Measurements from ENCODE around the gene IGFALS.

Gene IGFALS

DNA sequence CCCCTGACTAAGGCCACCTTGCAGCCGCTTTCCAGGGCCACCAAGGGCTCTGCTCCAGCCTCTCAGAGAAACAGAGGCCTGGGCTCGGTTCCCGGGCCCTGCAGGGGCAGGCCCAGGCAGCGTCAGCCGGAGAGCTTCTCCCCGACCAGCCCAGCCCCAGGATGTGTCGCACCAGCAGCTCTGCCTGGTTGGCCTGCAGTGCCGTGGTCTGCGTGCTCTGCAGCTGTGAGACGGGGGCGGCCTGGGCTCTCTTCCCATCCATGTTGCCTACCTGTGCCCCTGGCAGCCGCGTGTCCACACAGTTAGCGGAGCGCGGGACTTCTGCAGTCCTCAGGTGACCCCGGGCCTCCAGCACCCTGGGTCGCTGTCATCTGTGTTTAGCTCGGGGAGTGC lies 4.8 kb downstream of the IGFALS start:
- TF ChIP-seq, protein P1, sequence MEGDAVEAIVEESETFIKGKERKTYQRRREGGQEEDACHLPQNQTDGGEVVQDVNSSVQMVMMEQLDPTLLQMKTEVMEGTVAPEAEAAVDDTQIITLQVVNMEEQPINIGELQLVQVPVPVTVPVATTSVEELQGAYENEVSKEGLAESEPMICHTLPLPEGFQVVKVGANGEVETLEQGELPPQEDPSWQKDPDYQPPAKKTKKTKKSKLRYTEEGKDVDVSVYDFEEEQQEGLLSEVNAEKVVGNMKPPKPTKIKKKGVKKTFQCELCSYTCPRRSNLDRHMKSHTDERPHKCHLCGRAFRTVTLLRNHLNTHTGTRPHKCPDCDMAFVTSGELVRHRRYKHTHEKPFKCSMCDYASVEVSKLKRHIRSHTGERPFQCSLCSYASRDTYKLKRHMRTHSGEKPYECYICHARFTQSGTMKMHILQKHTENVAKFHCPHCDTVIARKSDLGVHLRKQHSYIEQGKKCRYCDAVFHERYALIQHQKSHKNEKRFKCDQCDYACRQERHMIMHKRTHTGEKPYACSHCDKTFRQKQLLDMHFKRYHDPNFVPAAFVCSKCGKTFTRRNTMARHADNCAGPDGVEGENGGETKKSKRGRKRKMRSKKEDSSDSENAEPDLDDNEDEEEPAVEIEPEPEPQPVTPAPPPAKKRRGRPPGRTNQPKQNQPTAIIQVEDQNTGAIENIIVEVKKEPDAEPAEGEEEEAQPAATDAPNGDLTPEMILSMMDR (IDR thresholded peaks at IDR 0.05; ENCODE audit: low read depth, low read length): no peak
- no peak for DNase-seq (ENCODE audit: extremely low read depth, low read depth)

DNA sequence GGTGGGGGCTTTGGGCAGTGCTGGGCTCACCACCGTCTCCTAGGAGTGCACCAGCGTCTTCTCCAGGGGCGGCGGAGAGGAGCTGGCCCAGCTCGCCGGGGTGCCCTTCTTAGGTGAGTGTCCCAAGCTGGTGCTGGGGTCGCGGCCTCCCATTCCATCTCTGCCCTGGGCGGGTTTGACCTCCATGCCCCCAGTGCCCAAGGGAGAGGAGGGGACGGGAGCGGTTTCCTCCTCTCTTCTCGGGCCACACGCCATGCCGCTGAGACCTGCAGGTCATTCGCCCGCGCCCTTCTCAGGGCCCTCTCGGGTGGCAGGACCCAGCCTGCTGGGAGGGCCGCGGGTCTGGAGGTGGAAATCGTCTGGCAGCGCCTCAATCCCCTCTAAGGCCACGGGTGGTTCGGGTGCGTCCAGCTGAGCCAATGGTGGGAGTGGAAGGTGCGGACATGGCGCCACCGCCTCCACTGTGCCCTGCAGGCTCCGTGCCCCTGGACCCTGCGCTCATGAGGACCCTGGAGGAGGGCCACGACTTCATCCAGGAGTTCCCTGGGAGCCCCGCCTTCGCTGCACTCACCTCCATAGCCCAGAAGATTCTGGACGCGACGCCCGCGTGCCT lies 5.3 kb downstream of the IGFALS start:
- DNase-seq (ENCODE audit: extremely low read depth, low read depth): no peak
- TF ChIP-seq, protein P1 (IDR thresholded peaks at IDR 0.05; ENCODE audit: low read depth, low read length): no peak

DNA sequence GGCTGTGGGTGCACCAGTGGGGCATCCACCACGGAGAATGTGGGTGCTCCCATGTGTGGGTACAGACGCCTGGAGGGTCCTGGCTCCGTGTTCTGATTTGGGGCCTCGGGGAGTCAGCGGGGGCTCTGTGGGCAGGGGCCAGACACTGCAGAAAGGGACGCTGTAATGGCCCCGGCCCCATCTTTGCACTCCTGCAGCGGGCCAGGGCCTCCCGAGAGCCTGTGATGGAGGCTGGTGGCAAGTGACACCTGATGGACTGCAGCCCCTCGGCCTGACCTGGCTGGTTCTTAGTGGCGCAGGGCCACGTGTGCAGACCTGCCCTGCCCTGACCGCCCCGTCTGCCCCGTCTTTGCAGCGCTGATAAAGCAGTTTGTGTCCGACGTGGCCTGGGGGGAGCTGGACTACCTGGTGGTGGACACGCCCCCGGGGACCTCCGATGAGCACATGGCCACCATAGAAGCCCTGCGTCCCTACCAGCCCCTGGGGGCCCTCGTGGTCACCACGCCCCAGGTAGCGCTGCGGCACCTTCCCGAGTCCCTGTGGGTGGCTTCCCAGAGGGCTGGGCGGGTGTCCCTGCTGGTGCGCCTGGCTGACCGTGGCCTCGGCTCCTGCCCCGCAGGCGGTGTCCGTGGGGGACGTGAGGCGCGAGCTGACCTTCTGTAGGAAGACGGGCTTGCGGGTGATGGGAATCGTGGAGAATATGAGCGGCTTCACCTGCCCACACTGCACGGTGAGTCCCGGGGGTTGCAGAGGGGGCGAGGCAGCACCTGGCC lies 6.0 kb downstream of the IGFALS start:
- DNase-seq (ENCODE audit: extremely low read depth, low read depth): no peak
- TF ChIP-seq, protein P1 (IDR thresholded peaks at IDR 0.05; ENCODE audit: low read depth, low read length): no peak

DNA sequence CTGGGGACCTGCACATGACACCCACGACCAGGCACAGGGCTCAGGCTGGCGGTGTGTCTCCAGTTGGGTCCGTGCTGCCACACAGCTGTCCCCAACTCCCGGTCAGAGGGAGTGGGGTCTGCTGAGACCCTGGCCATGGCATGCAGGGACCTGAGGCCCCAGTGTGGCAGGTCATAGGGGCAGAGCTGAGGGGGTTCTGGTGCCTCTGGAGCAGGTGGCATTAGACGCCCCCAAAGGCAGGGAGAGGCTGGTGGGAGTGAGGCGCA lies 6.5 kb downstream of the IGFALS start:
- TF ChIP-seq, protein P1 (IDR thresholded peaks at IDR 0.05; ENCODE audit: low read depth, low read length): no peak
- no peak for DNase-seq (ENCODE audit: extremely low read depth, low read depth)

DNA sequence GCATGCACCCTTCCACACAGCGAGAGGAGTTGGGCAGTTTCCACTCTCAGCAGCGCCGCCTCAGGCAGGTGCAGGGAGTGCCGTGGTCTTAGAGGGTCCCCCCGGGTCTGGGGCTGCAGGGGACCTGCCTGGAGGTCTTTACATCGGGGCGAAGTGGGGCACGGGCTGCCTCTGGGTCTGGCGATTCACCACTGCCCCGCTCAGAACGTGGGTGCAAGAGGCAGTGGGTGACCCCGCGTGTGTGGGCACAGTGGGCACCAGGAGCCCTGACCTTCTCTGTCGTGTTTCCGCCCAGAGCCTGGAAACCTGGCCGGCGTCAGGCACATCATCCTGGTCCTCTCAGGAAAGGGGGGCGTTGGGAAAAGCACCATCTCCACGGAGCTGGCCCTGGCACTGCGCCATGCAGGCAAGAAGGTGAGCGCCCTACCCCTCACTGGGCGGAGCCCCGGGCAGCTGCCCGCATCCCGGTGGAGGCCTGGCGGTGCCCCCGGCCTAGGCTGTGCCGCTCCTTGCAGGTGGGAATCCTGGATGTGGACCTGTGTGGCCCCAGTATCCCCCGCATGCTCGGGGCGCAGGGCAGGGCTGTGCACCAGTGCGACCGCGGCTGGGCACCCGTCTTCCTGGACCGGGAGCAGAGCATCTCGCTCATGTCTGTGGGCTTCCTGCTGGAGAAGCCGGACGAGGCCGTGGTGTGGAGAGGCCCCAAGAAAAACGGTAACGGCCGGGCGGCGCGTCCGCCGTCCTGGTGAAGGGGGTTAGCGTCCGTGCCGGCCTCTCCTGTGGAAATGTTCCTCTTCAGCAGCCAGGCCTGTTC lies 7.1 kb downstream of the IGFALS start:
- TF ChIP-seq, protein P1 (IDR thresholded peaks at IDR 0.05; ENCODE audit: low read depth, low read length): no peak

DNA sequence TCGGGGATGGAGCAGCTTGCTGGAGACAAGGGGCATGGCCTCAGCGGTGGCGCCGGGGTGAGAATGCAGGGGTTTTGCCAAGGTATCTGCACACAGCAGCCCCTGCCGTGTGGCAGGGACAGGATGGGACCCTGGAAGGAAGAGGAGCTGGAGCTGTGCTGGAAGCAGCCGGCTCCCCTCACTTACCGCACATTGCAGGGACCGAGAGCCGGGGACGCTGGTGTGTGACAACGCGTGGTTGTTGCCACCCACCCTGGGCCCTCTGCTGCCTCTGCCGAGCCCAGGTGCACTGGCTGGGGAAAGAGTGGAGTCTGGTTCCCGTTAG lies 7.7 kb downstream of the IGFALS start:
- TF ChIP-seq, protein P1 (IDR thresholded peaks at IDR 0.05; ENCODE audit: low read depth, low read length): no peak
- DNase-seq (ENCODE audit: extremely low read depth, low read depth): no peak

More for the DNA sequence above, 7.1 kb downstream of the IGFALS start:
- no peak for DNase-seq (ENCODE audit: extremely low read depth, low read depth)

All from AG09319 (cell line).